ENCODE data around the gene PCDHGC3. TPM values are rescaled to one million over a fixed set of nuclear protein-coding genes. Genes with fewer than 3 reads are reported as not detected.

Gene PCDHGC3
- total and polyA plus RNA-seq, 7 donors, result 5.1 to 47.8 (median 31.4) TPM

- Histone ChIP-seq H3K27me3 (no peaks in the 10 kb centered on the region), H3K36me3 (peaks cover 0 to 47% (median 3%) of the 10 kb centered on the region in 4 donors), H3K4me3 (peak overlapping the region in 1 of 4 donors; percentile 2), H3K4me1 (peaks cover 0 to 49% (median 35%) of the 10 kb centered on the region in 4 donors), H3K27ac (no peak overlapping the region), H3K9me3 (no peaks in the 10 kb centered on the region)
- WGBS, 2 donors, result 28 to 51% methylated on average over 68 of the region's 68 CpGs
- intact Hi-C loops (cut with DNase I), result no loop called here
- TF ChIP-seq POLR2A (IDR thresholded peaks at IDR 0.05) (no peak), POLR2AphosphoS5 (IDR thresholded peaks at IDR 0.05) (no peak), EP300 (IDR thresholded peaks at IDR 0.05) (no peak), CTCF (IDR thresholded peaks at IDR 0.05) (no peak)
- DNase-seq, result peak; percentile 56
These were observed 16.6 kb downstream of the PCDHGC3 start for GRCh38 chr5:141492168-141492885.

- Histone ChIP-seq H3K27me3 (no peaks in the 10 kb centered on the region), H3K9me3 (no peaks in the 10 kb centered on the region), H3K4me1 (peaks cover 0 to 42% (median 31%) of the 10 kb centered on the region in 4 donors), H3K27ac (peak overlapping the region in 1 of 4 donors; percentile 14), H3K36me3 (peaks cover 0 to 59% (median 3%) of the 10 kb centered on the region in 4 donors), H3K4me3 (no peak overlapping the region)
- peak; percentile 55 for DNase-seq
- WGBS, 2 donors, result 82 to 90% methylated on average over 10 of the region's 10 CpGs
- intact Hi-C loops (cut with DNase I), result no loop called here
- no peak for TF ChIP-seq EP300 (IDR thresholded peaks at IDR 0.05)
- TF ChIP-seq POLR2A (IDR thresholded peaks at IDR 0.05), result no peak
- no peak for TF ChIP-seq POLR2AphosphoS5 (IDR thresholded peaks at IDR 0.05)
- TF ChIP-seq CTCF (IDR thresholded peaks at IDR 0.05), result no peak
These were observed 18.0 kb downstream of the PCDHGC3 start for GRCh38 chr5:141493500-141494422.

GRCh38 chr5:141494761-141495452 is 19.1 kb downstream of the PCDHGC3 start:
- WGBS, 2 donors, result 55 to 86% methylated on average over 22 of the region's 22 CpGs
- DNase-seq, result peak; percentile 57
- no peak overlapping the region for H3K4me3 ChIP-seq

More at GRCh38 chr5:141494761-141495452, 19.1 kb downstream of the PCDHGC3 start:
- H3K4me1 ChIP-seq, result peaks cover 0 to 30% (median 22%) of the 10 kb centered on the region in 4 donors
- peaks cover 0 to 58% (median 3%) of the 10 kb centered on the region in 4 donors for H3K36me3 ChIP-seq
- H3K27me3 ChIP-seq, result no peaks in the 10 kb centered on the region
- H3K27ac ChIP-seq, result no peak overlapping the region
- H3K9me3 ChIP-seq, result no peaks in the 10 kb centered on the region
- TF ChIP-seq POLR2AphosphoS5 (IDR thresholded peaks at IDR 0.05) (no peak), POLR2A (IDR thresholded peaks at IDR 0.05) (no peak), EP300 (IDR thresholded peaks at IDR 0.05) (no peak), CTCF (IDR thresholded peaks at IDR 0.05) (no peak)
- intact Hi-C loops (cut with DNase I), result no loop called here

All from sigmoid colon (tissue), 7 donors.